GM21423 (cell line): ENCODE results near the gene OR2T10.
"Not testable (repeated sequence)": the region's sequence is repeated elsewhere in the genome, so short reads cannot be mapped to it uniquely, and the experiment has no call there.

Source experiments
- ATAC-seq: cut with Tn5 transposase; IDR thresholded peaks from one replicate; pipeline ENCODE4 v1.9.1; 2021; ENCODE audit warnings: mild to moderate bottlenecking, moderate library complexity; ENCODE audit not compliant: unreplicated experiment

The OR2T10 gene

DNA sequence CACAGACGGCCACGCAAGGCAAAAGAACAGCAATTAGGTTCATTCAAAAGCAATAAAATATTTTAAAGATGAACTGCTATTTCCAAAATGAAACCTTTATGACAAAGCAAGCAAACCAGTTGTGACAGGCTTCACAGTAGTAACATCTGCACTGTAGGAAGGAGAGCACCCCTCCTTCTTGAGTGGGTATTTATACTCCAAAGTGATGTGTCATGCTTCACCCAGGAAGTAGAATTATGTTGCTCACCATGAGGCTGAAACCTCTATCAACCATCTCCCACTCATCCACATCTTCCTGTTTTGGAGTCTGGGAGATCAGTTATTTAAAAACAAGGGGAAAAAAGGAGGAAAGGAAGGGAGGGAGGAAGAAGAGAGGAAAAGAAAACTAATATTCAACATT, 885 bp downstream of the OR2T10 start:
- no peak for ATAC-seq

DNA sequence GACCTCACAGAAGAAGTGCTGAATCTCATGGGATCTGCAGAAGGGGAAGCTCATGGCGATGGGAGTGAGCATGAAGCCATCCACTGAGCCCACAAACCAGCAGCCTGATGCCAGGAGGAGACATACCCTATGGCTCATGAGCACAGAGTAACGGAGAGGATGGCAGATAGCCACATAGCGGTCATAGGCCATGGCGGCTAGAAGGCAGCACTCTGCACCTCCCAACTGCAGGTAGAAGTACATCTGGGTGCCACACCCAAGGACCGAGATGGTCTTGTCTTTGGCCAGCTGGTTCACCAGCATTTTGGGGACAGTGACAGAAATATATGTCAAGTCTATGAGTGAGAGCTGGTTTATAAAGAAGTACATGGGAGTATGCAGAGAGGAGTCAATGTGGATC, 4.3 kb downstream of the OR2T10 start:
- ATAC-seq, result no peak

DNA sequence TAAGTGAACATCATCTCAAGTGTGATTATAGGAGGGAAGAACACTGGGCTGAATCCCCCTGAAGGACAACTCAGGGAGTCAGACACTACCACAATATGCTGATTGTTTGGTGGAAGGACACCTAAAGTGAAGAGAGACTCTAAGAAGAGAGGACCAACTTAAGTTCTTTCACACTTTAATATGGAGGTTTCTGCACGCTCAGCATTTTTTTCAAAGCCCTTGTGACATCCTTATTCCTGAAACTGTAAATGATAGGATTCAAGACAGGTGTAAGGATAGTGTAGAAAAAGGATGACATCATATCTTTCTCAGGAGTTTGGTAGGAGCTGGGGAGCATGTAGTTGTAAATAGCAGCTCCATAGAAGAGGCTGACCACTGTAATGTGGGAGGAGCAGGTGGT, 4.8 kb downstream of the OR2T10 start:
- no peak for ATAC-seq

DNA sequence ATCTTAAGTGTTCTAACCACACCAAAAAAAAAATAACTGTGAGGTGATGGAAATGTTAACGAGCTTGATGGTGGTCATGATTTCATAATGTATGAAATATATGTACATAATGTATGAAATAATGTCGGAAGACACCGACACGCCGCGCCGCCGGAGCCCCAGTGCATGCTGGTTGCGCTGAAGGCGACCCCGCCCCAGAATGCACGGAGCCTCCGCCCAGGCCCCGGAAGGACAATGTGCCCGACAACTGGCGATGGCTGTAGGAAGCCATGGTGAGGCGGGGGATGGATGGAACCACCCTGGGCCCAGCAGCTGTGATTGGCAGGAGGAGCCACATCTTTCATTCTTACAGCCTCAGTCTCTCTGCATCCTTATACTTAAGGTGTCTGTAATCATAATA, 7.4 kb downstream of the OR2T10 start:
- ATAC-seq, result no peak

DNA sequence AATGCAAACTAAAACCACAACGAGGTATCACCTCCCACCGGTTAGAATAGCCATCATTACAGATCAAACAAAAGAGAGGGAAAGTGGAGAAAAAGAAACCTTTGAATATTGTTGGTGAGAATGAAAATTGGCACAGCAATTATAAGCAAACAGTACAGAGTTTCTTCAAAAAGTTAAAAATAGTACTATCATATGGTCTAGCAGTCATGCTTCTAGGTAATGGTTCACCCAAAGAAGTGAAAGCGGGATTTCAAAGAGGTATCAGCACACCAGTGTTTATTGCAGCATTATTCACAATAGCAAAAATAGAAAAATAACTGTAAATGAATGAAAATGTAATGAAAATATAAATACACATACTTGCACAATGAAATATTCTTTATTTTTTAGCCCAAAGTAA, 8.2 kb downstream of the OR2T10 start:
- no peak for ATAC-seq

DNA sequence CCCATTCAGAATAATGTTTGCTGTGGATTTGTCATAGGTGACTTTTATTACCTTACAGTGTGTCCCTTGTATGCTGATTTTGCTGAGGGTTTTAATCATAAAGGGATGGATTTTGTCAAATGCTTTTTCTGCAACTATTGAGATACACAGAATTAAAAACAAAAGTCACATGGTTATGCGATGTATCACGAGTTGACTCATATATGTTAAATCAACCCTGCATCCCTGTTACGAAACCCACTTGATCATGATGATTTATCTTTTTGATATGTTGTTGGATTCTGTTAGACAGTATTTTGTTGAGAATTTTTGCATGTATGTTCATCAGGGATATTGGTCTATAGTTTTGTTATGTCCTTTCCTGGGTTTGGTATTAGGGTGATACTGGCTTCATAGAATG, 12.2 kb downstream of the OR2T10 start:
- ATAC-seq, result no peak

DNA sequence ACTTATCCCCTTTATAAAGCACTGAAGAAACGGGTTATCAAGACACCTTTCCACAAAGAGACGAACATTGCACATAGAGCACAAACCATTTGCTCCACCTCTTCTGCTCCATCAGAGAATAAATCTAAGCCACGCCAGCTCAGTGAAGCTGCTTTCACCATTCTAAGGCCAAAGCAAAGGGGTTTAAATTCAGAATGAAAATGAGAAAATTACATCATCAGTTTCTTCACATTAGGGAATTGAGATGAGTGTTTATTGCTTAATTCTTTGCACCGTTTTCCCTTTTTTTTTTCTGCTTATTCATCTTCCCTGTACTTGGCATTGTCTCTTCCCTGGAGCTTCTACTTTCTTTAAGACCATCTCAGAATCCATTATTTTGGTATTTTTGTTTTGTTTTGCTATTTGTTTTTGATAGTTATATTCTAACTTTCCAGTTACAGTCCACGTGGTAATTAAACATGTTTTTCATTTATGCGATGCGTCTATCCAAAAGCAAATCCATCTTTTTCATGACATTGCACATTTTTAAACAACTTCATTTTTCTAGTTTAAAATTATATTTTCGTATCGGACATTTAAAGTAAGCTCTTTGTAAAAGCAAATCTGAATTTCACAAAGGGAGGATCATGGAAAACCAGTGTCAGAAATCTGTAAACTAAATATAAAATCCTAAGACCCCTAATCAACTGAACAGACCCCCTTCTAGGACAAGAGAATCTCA, 21.1 kb downstream of the OR2T10 start:
- no peak for ATAC-seq

DNA sequence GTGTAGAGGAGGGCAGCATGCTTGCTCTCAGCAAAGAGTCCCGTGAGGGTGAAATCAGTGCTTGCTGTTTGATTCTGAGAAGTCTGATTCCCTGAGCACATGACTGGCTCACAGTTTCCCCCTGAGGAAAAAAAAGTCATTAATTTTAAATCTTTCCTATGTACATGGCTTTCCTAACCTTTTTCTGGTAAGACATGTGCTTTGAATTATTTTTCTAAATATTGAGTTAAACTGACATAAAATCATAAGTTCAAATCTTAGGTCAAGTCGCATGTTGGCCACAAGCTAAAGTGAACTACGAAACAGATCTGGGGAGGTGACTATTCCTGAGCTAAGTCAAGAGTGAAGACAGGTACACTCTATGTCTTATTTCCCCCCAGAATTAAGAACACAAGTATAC, 22.8 kb downstream of the OR2T10 start, which contains the start of gene OR2T34:
OR2T34 (minus strand) TSS at position 101 of the 400 bp plus-strand sequence; CDS start at position 101, 0 bp downstream.
- not testable (repeated sequence) for ATAC-seq

DNA sequence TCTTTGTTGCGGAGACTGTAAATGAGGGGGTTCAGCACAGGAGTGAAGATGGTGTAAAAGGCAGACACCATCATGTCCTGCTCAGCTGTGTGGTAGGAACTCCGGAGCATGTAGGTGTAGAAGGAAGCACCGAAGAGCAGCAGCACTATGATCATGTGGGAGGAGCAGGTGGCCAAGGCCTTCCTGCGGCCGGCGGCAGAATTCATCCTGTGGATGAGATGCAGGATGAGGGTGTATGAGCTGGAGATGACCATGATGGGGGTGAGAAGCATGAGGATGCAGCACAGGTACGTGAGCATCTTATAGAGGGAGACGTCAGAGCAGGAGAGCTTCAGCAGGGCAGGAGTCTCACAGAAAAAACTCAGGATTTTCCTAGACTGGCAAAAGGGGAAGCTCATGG, 23.6 kb downstream of the OR2T10 start:
- ATAC-seq, result not testable (repeated sequence)

DNA sequence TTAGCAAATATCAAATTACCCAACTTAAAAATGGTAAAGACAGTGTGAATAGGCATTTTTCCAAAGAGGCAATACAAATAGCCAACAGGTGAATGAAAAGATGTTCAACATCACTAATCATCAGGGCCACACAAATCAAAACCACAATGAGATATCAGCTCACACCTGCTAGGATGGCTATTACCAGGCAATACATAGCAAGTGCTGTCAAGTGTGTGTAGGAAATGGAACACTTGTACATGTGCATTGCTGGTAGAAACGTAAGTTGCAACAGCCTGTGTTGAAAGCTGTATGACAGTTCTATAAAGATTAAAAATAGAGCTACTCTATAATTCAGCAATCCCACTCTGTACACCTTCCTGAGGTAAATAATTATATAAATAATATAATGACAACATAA, 25.5 kb downstream of the OR2T10 start:
- ATAC-seq, result peak; percentile 70

DNA sequence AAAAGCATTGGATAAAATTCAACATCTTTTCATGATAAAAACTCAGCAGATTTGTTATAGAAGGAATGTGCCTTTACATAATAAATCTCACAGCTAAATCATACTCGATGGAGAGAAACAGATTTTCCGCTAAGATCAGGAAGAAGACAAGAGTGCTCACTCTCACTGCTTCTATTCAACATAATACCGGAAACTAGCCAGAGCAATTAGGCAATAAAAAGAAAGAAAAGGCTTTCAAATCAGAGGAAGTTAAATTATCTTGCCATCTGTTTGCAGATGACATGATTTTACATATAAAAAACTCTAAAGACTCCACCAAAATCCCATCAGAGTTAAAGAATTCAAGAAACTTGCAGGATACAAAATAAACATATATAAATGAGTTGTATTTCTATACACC, 26.7 kb downstream of the OR2T10 start:
- ATAC-seq, result not testable (repeated sequence)

DNA sequence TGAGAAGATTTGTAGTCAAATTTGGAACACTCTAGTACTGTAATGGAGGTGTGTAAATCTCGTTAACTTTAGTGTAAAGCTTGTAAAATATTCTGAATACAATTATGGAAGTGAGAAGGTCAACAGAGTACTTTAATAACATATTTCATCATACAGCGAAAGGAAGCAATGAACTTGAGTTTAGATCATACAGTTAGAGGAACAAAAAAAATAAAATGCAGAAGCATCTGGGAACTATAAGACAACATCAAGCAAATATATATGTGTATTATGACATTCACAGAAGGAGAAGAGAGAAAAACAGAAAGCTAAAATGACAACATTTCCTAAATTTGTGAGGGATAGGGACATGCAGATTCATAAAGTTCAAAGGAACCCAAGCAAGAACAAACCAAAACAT, 28.5 kb downstream of the OR2T10 start:
- not testable (repeated sequence) for ATAC-seq

DNA sequence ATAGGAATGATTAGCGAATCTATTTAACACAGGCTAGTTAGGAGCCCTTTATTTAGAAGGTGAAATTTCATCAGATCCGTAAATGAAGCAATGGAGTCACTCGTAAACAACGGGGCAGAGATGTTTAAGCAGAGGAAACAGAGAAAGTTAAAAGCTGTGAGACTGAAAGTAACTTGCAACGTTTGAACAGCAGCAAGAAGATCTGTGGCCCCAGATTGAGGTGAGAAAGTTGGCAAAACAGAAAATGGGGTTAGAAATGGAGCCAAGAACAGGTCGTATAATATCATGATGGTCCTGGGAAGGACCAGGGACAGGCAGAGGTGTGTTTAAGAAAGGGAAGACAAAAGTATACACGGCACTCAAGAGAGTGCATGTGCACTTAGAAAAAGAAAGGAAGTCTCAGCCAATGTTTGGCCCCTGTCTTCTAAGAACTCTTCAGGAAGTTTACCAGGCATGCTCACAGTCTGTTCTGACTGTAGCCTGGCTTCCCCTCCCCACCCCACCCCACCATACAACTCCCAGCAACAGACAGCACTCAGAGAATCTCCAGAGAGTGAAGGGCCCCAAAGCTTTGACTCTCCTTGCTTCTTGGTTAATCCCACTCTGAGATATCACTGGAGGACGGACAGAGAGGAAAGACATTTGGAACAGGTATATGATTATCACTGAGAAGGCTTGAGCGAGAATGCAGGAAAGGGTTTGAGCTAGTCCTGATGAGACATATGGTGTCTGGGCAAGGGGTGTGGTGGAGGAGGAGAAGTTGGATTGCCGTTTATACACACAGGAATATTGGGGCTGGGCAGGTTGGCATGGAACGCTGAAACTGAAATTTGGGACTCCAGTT, 31.7 kb downstream of the OR2T10 start:
- ATAC-seq, result peak; percentile 71

DNA sequence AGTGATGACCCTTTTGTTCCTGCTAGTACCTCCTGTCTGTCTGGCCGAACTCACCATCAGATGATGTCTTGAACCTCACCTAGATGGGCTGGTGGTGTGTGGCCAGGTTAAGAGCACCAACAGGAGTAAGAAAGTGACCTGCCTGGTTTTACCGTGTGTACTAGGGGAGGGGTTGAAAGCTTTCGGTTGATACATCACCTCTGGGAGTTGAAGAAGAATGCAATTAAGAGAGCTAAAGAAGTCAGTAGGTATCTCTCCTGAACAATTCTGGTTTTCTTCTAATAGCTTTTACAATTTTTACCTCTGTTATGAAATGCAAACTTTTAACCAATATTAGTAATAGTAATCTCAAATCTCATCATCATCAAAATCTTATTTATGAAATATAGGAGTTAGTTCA, 34.8 kb downstream of the OR2T10 start, which contains the start of gene OR2T29:
OR2T29 (minus strand) TSS at position 101 of the 400 bp plus-strand sequence. CDS start 3,281 bp downstream, outside the sequence.
- ATAC-seq, result not testable (repeated sequence)

DNA sequence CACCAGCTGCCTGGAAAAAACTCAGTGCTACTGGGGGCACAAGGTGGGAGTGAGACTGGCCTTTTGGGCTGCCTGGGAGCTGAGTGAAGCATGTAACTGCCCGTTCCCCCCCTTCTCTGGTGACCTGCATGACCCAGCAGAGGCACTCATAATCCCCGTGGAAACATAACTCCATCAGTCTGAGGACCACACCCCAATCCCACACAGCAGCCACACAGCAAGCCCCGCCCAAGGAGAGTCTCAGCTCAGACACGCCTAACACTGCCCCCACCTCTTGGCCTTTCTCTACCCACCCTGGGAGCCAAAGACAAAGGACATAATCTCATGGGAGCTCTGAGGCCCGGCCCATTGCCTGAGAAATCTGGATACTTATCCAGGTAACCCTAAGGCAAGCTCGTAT, 46.5 kb downstream of the OR2T10 start:
- not testable (repeated sequence) for ATAC-seq

DNA sequence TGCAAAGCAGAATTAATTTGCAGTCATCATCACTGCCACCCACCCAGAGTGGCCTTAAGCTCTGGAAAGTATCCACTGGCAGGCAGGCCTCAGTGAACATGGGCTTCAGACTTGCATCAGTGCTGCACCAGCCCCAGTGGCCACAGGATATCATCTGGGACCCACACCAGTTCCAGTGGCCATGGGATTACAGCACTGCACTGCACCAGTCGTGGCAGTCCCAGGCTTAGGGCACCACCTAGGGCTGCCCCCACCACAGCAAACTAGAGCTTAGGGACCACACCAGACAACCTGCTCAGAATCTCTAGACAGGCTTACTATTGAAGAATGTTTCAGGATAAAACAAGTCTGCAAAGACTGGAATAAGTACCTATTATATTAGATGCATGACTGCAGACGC, 50.1 kb downstream of the OR2T10 start:
- not testable (repeated sequence) for ATAC-seq
